ES-I3 (cell line): ENCODE results near the gene TNFRSF25.
"Not testable (repeated sequence)": the region's sequence is repeated elsewhere in the genome, so short reads cannot be mapped to it uniquely, and the experiment has no call there.

Experiments used
- H3K36me3 ChIP-seq: 2 replicates; pipeline ENCODE4 v1.6.1; 2013; ENCODE audit warnings: mild to moderate bottlenecking, low read length, control low read depth, moderate library complexity; ENCODE audit not compliant: insufficient read depth
- H3K4me1 ChIP-seq: 2 replicates; pipeline ENCODE4 v1.6.1; 2013; ENCODE audit warnings: mild to moderate bottlenecking, control low read depth, low read length; ENCODE audit not compliant: insufficient read depth
- H3K9ac ChIP-seq: 2 replicates; pipeline ENCODE4 v1.6.1; 2013; ENCODE audit warnings: low read depth, mild to moderate bottlenecking, low read length, moderate library complexity
- H3K9me3 ChIP-seq: 2 replicates; pipeline ENCODE4 v1.6.1; 2013; ENCODE audit warnings: mild to moderate bottlenecking, low read length, moderate library complexity; ENCODE audit not compliant: control insufficient read depth, insufficient read depth

Gene TNFRSF25

GRCh38 chr1:6496365-6496721 is 30.4 kb upstream of the TNFRSF25 start:
- Histone ChIP-seq H3K36me3 (no peaks in the 10 kb centered on the region), H3K4me1 (peaks cover 24% of the 10 kb centered on the region), H3K9ac (peak overlapping the region; percentile 56)

GRCh38 chr1:6495540-6496364 is 29.8 kb upstream of the TNFRSF25 start:
- H3K4me1 ChIP-seq, result peaks cover 24% of the 10 kb centered on the region
- H3K9ac ChIP-seq, result peak overlapping the region; percentile 56; the same call in 1 of the 2 replicates
- H3K9me3 ChIP-seq, result no peaks in the 10 kb centered on the region
- no peaks in the 10 kb centered on the region for H3K36me3 ChIP-seq

More at GRCh38 chr1:6496365-6496721, 30.4 kb upstream of the TNFRSF25 start:
- H3K9me3 ChIP-seq, result no peaks in the 10 kb centered on the region

GRCh38 chr1:6495041-6495441 is 29.1 kb upstream of the TNFRSF25 start:
- Histone ChIP-seq H3K4me1 (peaks cover 24% of the 10 kb centered on the region), H3K9me3 (no peaks in the 10 kb centered on the region), H3K36me3 (no peaks in the 10 kb centered on the region), H3K9ac (no peak overlapping the region)

GRCh38 chr1:6494627-6495026 is 28.7 kb upstream of the TNFRSF25 start:
- Histone ChIP-seq H3K4me1 (peaks cover 25% of the 10 kb centered on the region), H3K9ac (no peak overlapping the region), H3K9me3 (no peaks in the 10 kb centered on the region), H3K36me3 (no peaks in the 10 kb centered on the region)

GRCh38 chr1:6493834-6494223 is 27.9 kb upstream of the TNFRSF25 start:
- H3K4me1 ChIP-seq, result peaks cover 33% of the 10 kb centered on the region
- H3K9me3 ChIP-seq, H3K9ac ChIP-seq, H3K36me3 ChIP-seq: not testable (repeated sequence)

- Histone ChIP-seq H3K4me1 (peaks cover 34% of the 10 kb centered on the region), H3K9me3 (no peaks in the 10 kb centered on the region), H3K36me3 (no peaks in the 10 kb centered on the region), H3K9ac (peak overlapping the region; percentile 89; the same call in 1 of the 2 replicates)
Measured at GRCh38 chr1:6491966-6492365, 26.0 kb upstream of the TNFRSF25 start.

GRCh38 chr1:6491480-6491962 is 25.5 kb upstream of the TNFRSF25 start, which contains the start of gene PLEKHG5:
Gene PLEKHG5, minus strand, starts transcription at chr1:6491667. Its CDS starts 14,096 bp downstream, at chr1:6477571.
- H3K9me3 ChIP-seq, result no peaks in the 10 kb centered on the region
- no peaks in the 10 kb centered on the region for H3K36me3 ChIP-seq
- peak within 1 kb of the TSS; percentile 89 for H3K9ac ChIP-seq
- H3K4me1 ChIP-seq, result peaks cover 34% of the 10 kb centered on the region

- Histone ChIP-seq H3K4me1 (peaks cover 33% of the 10 kb centered on the region), H3K9ac (peak overlapping the region; percentile 89), H3K36me3 (no peaks in the 10 kb centered on the region), H3K9me3 (no peaks in the 10 kb centered on the region)
Measured at GRCh38 chr1:6491081-6491449, 25.1 kb upstream of the TNFRSF25 start.

GRCh38 chr1:6490181-6491080 is 24.5 kb upstream of the TNFRSF25 start:
- Histone ChIP-seq H3K4me1 (peaks cover 27% of the 10 kb centered on the region), H3K9ac (peak overlapping the region; percentile 89), H3K36me3 (no peaks in the 10 kb centered on the region), H3K9me3 (no peaks in the 10 kb centered on the region)

- H3K36me3 ChIP-seq, result no peaks in the 10 kb centered on the region
- H3K9ac ChIP-seq, result peak overlapping the region; percentile 89
- peaks cover 25% of the 10 kb centered on the region for H3K4me1 ChIP-seq
- no peaks in the 10 kb centered on the region for H3K9me3 ChIP-seq
Measured at GRCh38 chr1:6489799-6490180, 23.8 kb upstream of the TNFRSF25 start.

- Histone ChIP-seq H3K4me1 (peaks cover 25% of the 10 kb centered on the region), H3K9me3 (no peaks in the 10 kb centered on the region), H3K36me3 (no peaks in the 10 kb centered on the region), H3K9ac (peak overlapping the region; percentile 89; the same call in 1 of the 2 replicates)
Measured at GRCh38 chr1:6489383-6489765, 23.4 kb upstream of the TNFRSF25 start.

GRCh38 chr1:6488602-6489382 is 22.8 kb upstream of the TNFRSF25 start:
- 0 out of 2 replicates have a peak overlapping the region, but pooled peaks have one; percentile 89 for H3K9ac ChIP-seq
- H3K4me1 ChIP-seq, result peaks cover 25% of the 10 kb centered on the region
- H3K36me3 ChIP-seq, result no peaks in the 10 kb centered on the region
- H3K9me3 ChIP-seq, result no peaks in the 10 kb centered on the region

GRCh38 chr1:6487804-6488484 is 22.0 kb upstream of the TNFRSF25 start:
- H3K4me1 ChIP-seq, result peaks cover 23% of the 10 kb centered on the region
- H3K9ac ChIP-seq, result no peak overlapping the region
- H3K36me3 ChIP-seq, result no peaks in the 10 kb centered on the region; the same call in 1 of the 2 replicates
- no peaks in the 10 kb centered on the region for H3K9me3 ChIP-seq
